MCF 10A (cell line): ENCODE data around the gene ATXN7L1. TPM values are rescaled to one million over a fixed set of nuclear protein-coding genes. Genes with fewer than 3 reads are reported as not detected.
A peak's percentile ranks its signal among the peaks of the same experiment; 100 is the strongest.

Source experiments
- BruUV-seq: library from RNA; stranded (reverse); fragments of 400-500 nt; replicated peaks from 2 replicates; lab custom pipeline; 2021; lab: Mats Ljungman, UMichigan
- CTCF ChIA-PET: fragments of 300-600 bp; sonication (Branson Sonifier 250); formaldehyde crosslinking; extraction: SDS; loops from one replicate; lab custom pipeline; 2021; ENCODE audit warnings: antibody characterized with exemption, inconsistent platforms; lab: Yijun Ruan, JAX
- POLR2A ChIA-PET: fragments of 300-600, 350-650 bp; sonication (Branson Sonifier 250); formaldehyde crosslinking; extraction: SDS; loops from one replicate; lab custom pipeline; 2020; ENCODE audit warnings: antibody characterized with exemption, inconsistent platforms; lab: Yijun Ruan, JAX
- DNase-seq: peaks from one replicate; pipeline ENCODE4 v3.0.0-alpha.2; 2018; ENCODE audit not compliant: unreplicated experiment
- H3K27ac Mint-ChIP-seq: one replicate; pipeline ENCODE4 v1.8.0; 2022; ENCODE audit warnings: mild to moderate bottlenecking, low read depth, mixed read lengths; ENCODE audit not compliant: unreplicated experiment
- H3K27me3 Mint-ChIP-seq: one replicate; pipeline ENCODE4 v1.8.0; 2022; ENCODE audit warnings: mixed read lengths; ENCODE audit not compliant: insufficient read depth, unreplicated experiment
- H3K36me3 Mint-ChIP-seq: one replicate; pipeline ENCODE4 v1.8.0; 2022; ENCODE audit warnings: mild to moderate bottlenecking, moderate library complexity, mixed read lengths; ENCODE audit not compliant: insufficient read depth, unreplicated experiment
- H3K4me1 Mint-ChIP-seq: one replicate; pipeline ENCODE4 v1.8.0; 2022; ENCODE audit warnings: mixed read lengths; ENCODE audit not compliant: insufficient read depth, unreplicated experiment
- H3K4me3 Mint-ChIP-seq: one replicate; pipeline ENCODE4 v1.8.0; 2022; ENCODE audit warnings: mild to moderate bottlenecking, moderate library complexity, mixed read lengths; ENCODE audit not compliant: unreplicated experiment
- H3K9me3 Mint-ChIP-seq: one replicate; pipeline ENCODE4 v1.8.0; 2022; ENCODE audit warnings: mixed read lengths; ENCODE audit not compliant: unreplicated experiment
- CTCF ChIP-seq: fragments of 200-600 bp; IDR thresholded peaks from one replicate; pipeline ENCODE4 v1.8.0; 2022; ENCODE audit warnings: antibody characterized with exemption, mild to moderate bottlenecking; ENCODE audit not compliant: unreplicated experiment
- intact Hi-C: fragments of 100-400 bp; cut with micrococcal nuclease; formaldehyde crosslinking; loops from 2 replicates; pipeline ENCODE4 v1.14.1; 2022
- total RNA-seq: library from RNA; stranded (reverse); gene quantifications from 2 replicates; pipeline ENCODE4 v1.2.3, GENCODE V29; 2022

Gene ATXN7L1
- total RNA-seq, 1 experiment from 2014 or later = 10.0 TPM

DNA sequence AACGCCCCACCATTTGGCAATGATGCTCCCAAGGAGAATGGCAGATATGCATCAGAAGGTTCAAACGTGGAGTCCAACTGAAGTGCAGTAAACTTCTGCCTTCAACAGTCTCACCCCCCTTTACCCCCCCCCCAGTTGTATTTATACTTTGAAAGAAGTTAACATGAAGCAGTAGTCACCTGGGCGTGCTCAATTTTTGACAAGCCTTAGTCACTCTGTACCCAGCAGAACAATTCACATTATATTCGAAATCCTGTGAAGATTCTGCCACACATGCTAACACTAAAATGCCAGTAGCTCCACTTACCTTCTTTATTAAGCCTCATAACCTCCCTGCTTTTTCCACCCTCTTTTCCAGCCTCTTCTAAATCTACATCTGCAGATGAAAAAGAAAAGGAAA lies 894 bp downstream of the ATXN7L1 start:
- peaks cover 6% of the 10 kb centered on the region for H3K36me3 Mint-ChIP-seq
- H3K4me3 Mint-ChIP-seq = peak overlapping the region; percentile 87
- peak overlapping the region; percentile 97 for H3K27ac Mint-ChIP-seq
- ChIA-PET CTCF (interaction anchor here (0.6 to 0.9 kb wide), 3 partner anchors 8 to 108 kb away, joined by 3 to 4 read pairs (median 3); no protein-coding TSS in a partner anchor), POLR2A (interaction anchor here (0.7 to 1.0 kb wide), 6 partner anchors 14 to 1187 kb away, joined by 3 to 4 read pairs (median 3); no protein-coding TSS in a partner anchor)
- H3K4me1 Mint-ChIP-seq = peaks cover 5% of the 10 kb centered on the region
- no peaks in the 10 kb centered on the region for H3K9me3 Mint-ChIP-seq
- no TSS peak for BruUV-seq
- no peaks in the 10 kb centered on the region for H3K27me3 Mint-ChIP-seq
- TF ChIP-seq CTCF = no peak
- DNase-seq = no peak
- intact Hi-C loops = loop anchor here (5.0 to 10.0 kb wide), 3 partner anchors 88 to 277 kb away; no protein-coding TSS in a partner anchor

- peaks cover 5% of the 10 kb centered on the region for H3K4me1 Mint-ChIP-seq
- no peak overlapping the region for H3K4me3 Mint-ChIP-seq
- no peak for TF ChIP-seq CTCF
- ChIA-PET POLR2A (interaction anchor here (0.7 kb wide), 1 partner anchor 18 kb away, joined by 4 read pairs; no protein-coding TSS in a partner anchor), CTCF (interaction anchor here (0.7 to 1.1 kb wide), 4 partner anchors 51 to 168 kb away, joined by 3 to 4 read pairs (median 3); no protein-coding TSS in a partner anchor)
- BruUV-seq = no TSS peak
- DNase-seq = no peak
- no peak overlapping the region for H3K27ac Mint-ChIP-seq
- no peaks in the 10 kb centered on the region for H3K27me3 Mint-ChIP-seq
- intact Hi-C loops = loop anchor here (10.0 kb wide), 1 partner anchor 219 kb away; no protein-coding TSS in a partner anchor
- peaks cover 8% of the 10 kb centered on the region for H3K36me3 Mint-ChIP-seq
- no peaks in the 10 kb centered on the region for H3K9me3 Mint-ChIP-seq
Observed at GRCh38 chr7:105874055-105874454, 2.3 kb downstream of the ATXN7L1 start.

- Mint-ChIP-seq H3K27me3 (no peaks in the 10 kb centered on the region), H3K4me3 (no peak overlapping the region), H3K9me3 (no peaks in the 10 kb centered on the region), H3K27ac (no peak overlapping the region), H3K4me1 (peaks cover 5% of the 10 kb centered on the region), H3K36me3 (peaks cover 12% of the 10 kb centered on the region)
- ChIA-PET POLR2A (no interaction called here), CTCF (interaction anchor here (1.0 kb wide), 1 partner anchor 25 kb away, joined by 3 read pairs; no protein-coding TSS in a partner anchor)
- no peak for DNase-seq
- BruUV-seq = no TSS peak
- no peak for TF ChIP-seq CTCF
- intact Hi-C loops = loop anchor here (10.0 kb wide), 1 partner anchor 218 kb away; no protein-coding TSS in a partner anchor
Observed at GRCh38 chr7:105872491-105872890, 3.9 kb downstream of the ATXN7L1 start.

- POLR2A ChIA-PET = no interaction called here
- no peak overlapping the region for H3K27ac Mint-ChIP-seq
- H3K4me3 Mint-ChIP-seq = no peak overlapping the region
- TF ChIP-seq CTCF = no peak
- H3K36me3 Mint-ChIP-seq = peaks cover 12% of the 10 kb centered on the region
- peaks cover 5% of the 10 kb centered on the region for H3K4me1 Mint-ChIP-seq
- no peaks in the 10 kb centered on the region for H3K9me3 Mint-ChIP-seq
- H3K27me3 Mint-ChIP-seq = no peaks in the 10 kb centered on the region
- intact Hi-C loops = loop anchor here (10.0 kb wide), 1 partner anchor 216 kb away; no protein-coding TSS in a partner anchor
- BruUV-seq = no TSS peak
- CTCF ChIA-PET = interaction anchor here (1.0 kb wide), 1 partner anchor 111 kb away, joined by 3 read pairs; no protein-coding TSS in a partner anchor
- no peak for DNase-seq
Observed at GRCh38 chr7:105871142-105871541, 5.3 kb downstream of the ATXN7L1 start.
